ENCODE measurements around the gene UVRAG.

DNA sequence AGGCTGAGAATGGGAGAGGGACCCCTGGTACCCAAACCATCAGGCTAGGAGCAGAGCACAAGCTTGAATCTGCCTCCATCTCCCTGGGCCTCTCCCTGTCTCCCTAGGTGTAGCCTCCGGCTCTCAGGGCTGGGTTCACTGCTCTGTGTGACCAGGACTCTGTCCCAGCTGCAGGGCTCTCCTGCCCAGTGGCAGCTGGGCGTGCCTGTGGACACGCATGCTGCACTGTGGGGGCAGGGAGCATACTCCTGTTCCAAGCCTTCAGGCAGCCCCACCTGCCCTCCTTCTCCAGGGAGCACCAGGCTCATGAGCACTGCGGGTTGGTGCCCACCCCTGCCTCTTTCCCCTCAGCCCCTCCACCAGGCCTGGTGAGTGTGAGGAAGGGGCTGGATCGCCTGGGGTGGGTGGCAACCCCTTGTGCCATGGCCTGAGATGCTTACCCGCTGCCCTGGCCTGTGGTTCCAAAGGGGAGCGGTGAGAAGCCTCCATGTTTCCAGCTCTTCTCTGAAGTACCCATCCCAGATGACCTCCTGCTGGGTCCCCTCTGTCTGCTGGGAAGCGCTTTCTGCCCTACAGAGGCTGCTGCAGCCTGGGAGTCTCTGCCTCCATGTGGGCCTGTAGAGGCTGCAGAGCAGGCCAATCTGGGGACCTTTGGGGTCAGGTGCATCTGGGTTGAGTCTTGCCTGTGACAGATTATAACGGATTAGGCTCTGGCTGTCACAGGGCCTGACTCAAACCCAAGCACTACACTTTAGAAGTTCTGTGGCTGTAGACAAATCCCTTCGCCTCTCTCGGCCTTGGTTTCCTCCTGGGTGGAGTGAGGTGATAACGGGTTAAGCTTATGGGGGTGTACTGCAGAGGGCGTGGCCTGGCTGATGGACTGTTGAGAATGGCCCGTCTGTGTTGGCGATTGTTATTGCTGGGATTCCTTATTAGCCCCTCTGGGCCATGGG is 347.6 kb downstream of the UVRAG start:
- TF ChIP-seq POLR2A (IDR thresholded peaks at IDR 0.05), result no peak
- TF ChIP-seq, protein P1, sequence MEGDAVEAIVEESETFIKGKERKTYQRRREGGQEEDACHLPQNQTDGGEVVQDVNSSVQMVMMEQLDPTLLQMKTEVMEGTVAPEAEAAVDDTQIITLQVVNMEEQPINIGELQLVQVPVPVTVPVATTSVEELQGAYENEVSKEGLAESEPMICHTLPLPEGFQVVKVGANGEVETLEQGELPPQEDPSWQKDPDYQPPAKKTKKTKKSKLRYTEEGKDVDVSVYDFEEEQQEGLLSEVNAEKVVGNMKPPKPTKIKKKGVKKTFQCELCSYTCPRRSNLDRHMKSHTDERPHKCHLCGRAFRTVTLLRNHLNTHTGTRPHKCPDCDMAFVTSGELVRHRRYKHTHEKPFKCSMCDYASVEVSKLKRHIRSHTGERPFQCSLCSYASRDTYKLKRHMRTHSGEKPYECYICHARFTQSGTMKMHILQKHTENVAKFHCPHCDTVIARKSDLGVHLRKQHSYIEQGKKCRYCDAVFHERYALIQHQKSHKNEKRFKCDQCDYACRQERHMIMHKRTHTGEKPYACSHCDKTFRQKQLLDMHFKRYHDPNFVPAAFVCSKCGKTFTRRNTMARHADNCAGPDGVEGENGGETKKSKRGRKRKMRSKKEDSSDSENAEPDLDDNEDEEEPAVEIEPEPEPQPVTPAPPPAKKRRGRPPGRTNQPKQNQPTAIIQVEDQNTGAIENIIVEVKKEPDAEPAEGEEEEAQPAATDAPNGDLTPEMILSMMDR (IDR thresholded peaks at IDR 0.05), result no peak

Data from upper lobe of left lung (tissue), 4 donors.